Hematopoietic multipotent progenitor cell (in vitro differentiated cells): ENCODE measurements around the gene SCN3B. TPM values are rescaled to one million over a fixed set of nuclear protein-coding genes. Genes with fewer than 3 reads are reported as not detected.

Experiments
- DNase-seq, 3 donors: peaks; one replicate each; pipeline ENCODE4 v3.0.0-alpha.2; 2011 to 2015; ENCODE audit warnings: low read depth in 2 of 3, low spot score in 2 of 3
- total RNA-seq: library from RNA; depleted of rRNA; stranded (reverse); fragments of >200 nt; gene quantifications from one replicate; pipeline ENCODE4 v1.2.3, GENCODE V29; 2012

The SCN3B gene
- total RNA-seq, 1 donor = under 0.01 TPM

GRCh38 chr11:123603666-123604065 is 50.8 kb downstream of the SCN3B start:
- DNase-seq = no peak

- no peak for DNase-seq
These were observed 52.7 kb downstream of the SCN3B start for GRCh38 chr11:123601743-123602142.

- no peak for DNase-seq
These were observed 53.3 kb downstream of the SCN3B start for GRCh38 chr11:123601136-123601535.

GRCh38 chr11:123597859-123598258 is 56.6 kb downstream of the SCN3B start:
- DNase-seq = no peak

- DNase-seq = no peak
These were observed 59.5 kb downstream of the SCN3B start for GRCh38 chr11:123594921-123595320.

GRCh38 chr11:123594188-123594901 is 60.1 kb downstream of the SCN3B start:
- no peak for DNase-seq

GRCh38 chr11:123593570-123593969 is 60.9 kb downstream of the SCN3B start:
- no peak for DNase-seq

- DNase-seq = no peak
These were observed 64.0 kb downstream of the SCN3B start for GRCh38 chr11:123590296-123590912.

- DNase-seq = no peak
These were observed 65.6 kb downstream of the SCN3B start for GRCh38 chr11:123588864-123589262.

- no peak for DNase-seq
These were observed 66.1 kb downstream of the SCN3B start for GRCh38 chr11:123588117-123588863.

GRCh38 chr11:123587559-123587958 is 66.9 kb downstream of the SCN3B start:
- DNase-seq = no peak

- no peak for DNase-seq
These were observed 67.4 kb downstream of the SCN3B start for GRCh38 chr11:123587044-123587443.

- DNase-seq = no peak
These were observed 67.9 kb downstream of the SCN3B start for GRCh38 chr11:123586568-123586967.

GRCh38 chr11:123585706-123586105 is 68.7 kb downstream of the SCN3B start:
- no peak for DNase-seq

- no peak for DNase-seq
These were observed 69.2 kb downstream of the SCN3B start for GRCh38 chr11:123585206-123585605.

- no peak for DNase-seq
These were observed 69.7 kb downstream of the SCN3B start for GRCh38 chr11:123584737-123585136.

- no peak for DNase-seq
These were observed 70.2 kb downstream of the SCN3B start for GRCh38 chr11:123584186-123584585.

- DNase-seq = no peak
These were observed 71.4 kb downstream of the SCN3B start for GRCh38 chr11:123582992-123583504.

GRCh38 chr11:123581651-123582399 is 72.6 kb downstream of the SCN3B start:
- DNase-seq = no peak

GRCh38 chr11:123580557-123581275 is 73.7 kb downstream of the SCN3B start:
- DNase-seq = peak; percentile 38 to 62 (median 62)
